KOPT-K1 (cell line): ENCODE results near the gene KSR2.

Experiments
- H3K27ac ChIP-seq: fragments of 200-600 bp; sonication (generic); 2 replicates; pipeline ENCODE4 v1.5.1; 2016; ENCODE audit warnings: antibody characterized with exemption, mild to moderate bottlenecking, low read depth, low read length; ENCODE audit not compliant: poor library complexity, severe bottlenecking
- H3K36me3 ChIP-seq: fragments of 200-600 bp; sonication (generic); 2 replicates; pipeline ENCODE4 v1.5.1; 2017; ENCODE audit warnings: antibody characterized with exemption, mild to moderate bottlenecking, low read length, moderate library complexity; ENCODE audit not compliant: insufficient read depth
- H3K9me3 ChIP-seq: fragments of 200-600 bp; sonication (generic); 2 replicates; pipeline ENCODE4 v1.5.1; 2017; ENCODE audit warnings: antibody characterized with exemption, low read length, mild to moderate bottlenecking; ENCODE audit not compliant: insufficient read depth, poor library complexity, severe bottlenecking

The KSR2 gene

DNA sequence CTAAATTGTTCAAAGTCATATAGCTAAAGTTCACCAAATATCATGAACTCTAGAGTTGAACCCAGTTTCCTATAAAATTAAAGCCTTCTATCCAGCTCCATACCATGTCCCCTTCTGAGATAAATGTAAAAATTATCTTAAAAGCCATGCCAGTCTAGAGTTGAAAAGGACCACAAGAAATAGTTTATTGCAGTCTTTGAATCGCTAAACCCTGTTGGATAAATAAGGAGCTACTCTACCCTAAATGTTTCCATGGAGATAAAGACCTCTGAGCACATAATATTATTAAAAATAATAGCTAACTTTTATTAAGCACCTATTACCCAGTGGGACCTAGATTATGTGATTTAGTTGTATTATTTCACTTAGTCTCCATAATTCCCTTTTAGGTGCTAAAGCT is 379.8 kb downstream of the KSR2 start:
- Histone ChIP-seq H3K9me3 (peaks cover 7% of the 10 kb centered on the region), H3K36me3 (no peaks in the 10 kb centered on the region), H3K27ac (no peak overlapping the region)

DNA sequence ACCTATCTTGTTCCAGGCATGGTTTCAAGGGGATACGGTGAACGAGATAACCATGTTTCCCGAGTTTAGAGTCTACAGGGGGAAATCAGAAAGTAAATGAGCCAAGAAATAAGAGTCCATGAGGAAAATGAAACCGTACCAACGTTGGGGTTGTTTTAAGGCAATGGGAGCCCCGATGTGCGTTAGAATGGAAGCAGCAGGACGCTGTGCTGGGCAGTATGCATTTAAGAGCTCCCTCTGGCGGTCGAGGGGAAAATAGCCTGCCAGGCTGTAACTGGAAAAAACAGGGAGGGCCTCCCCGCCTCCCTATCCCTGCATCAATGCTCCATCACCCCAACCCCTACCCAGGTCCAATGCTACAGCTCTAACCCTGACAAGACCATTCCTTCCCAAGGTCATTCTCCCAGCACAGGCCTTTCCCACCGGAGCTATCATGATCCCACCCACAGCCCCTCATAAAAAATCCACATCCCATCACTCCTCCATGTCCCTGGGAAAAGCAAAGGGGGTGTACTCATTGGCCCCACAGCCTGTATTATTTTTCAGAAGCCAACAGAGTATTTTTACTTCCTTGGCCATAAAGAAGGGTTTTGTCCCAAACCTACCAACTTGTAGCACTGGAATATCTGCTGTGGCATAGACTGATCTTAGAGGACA is 381.0 kb downstream of the KSR2 start:
- Histone ChIP-seq H3K36me3 (no peaks in the 10 kb centered on the region), H3K27ac (no peak overlapping the region), H3K9me3 (peaks cover 7% of the 10 kb centered on the region)

DNA sequence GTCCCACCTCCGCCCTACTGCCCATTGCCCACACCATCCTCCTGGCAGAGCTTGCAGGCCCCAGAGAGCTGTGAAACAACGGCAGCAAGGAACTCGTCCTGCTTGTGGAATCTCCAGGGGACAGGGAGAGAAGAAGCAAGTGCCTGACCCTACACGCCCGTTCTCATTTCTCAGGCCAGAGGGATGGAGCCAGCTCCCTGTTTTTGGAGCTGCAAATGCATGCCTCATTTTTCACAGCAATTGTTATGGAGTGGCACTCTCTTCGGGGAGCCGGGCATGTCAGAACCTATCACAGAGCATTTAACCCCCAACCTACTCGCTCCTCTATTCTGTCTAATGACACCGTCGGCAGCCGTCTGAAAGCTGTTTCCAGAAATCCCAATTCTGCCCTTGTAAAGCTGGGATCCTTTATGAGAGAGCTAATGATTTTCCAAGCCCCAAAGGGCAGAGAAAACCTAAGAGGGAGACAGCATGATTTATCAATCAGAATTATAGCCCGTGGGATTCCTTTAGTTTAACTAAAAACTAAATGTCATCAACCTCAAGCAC is 385.0 kb downstream of the KSR2 start:
- H3K36me3 ChIP-seq: no peaks in the 10 kb centered on the region
- H3K27ac ChIP-seq: no peak overlapping the region
- no peaks in the 10 kb centered on the region for H3K9me3 ChIP-seq

DNA sequence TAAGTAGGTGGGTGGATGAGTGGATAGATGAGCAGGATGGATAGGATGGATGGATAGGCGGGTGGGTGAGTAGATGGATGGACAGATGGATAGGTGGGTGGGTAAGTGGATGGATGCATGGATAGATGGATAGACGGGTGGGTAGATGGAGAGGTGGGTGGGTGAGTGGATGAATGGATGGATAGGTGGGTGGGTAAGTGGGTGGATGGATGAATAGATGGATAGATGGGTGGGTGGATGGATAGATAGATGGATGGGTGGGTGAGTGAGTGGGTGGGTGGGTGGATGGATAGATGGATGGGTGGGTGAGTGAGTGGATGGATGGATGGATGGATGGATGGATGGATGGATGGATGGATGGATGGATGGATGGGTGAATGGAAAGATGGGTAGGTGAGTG is 385.7 kb downstream of the KSR2 start:
- Histone ChIP-seq H3K36me3 (no peaks in the 10 kb centered on the region), H3K27ac (no peak overlapping the region), H3K9me3 (no peaks in the 10 kb centered on the region)

DNA sequence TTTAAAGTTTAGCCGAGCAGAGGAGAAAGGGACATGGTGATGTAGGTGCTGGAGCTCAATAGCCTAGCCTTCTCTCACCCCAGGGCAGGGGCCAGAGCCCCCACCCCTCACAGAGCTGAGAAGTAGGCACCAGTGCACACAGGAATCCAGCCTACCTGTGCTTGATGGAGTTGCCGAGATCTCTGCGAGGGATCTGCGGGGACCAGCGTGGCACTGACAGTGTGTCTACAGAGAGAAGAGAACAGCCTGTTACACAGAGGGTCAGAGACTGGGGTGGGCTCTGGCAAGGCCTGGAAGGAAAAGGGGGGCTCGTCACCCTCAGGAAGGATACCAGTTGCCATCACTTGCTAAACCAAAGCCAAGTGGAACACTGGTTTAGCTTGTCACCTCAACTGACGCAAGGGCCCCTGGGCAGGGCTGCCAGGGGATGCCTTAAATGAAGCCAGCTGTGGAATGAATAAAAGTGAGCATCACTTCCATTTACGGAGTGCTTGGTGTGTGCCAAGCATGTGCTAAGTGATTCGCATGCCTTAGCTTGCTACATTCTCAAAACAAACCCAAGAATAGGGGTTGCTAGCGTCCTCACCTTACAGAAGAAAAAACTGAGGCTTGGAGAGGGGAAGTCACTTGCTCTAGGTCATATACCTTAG is 386.5 kb downstream of the KSR2 start:
- no peak overlapping the region for H3K27ac ChIP-seq
- no peaks in the 10 kb centered on the region for H3K9me3 ChIP-seq
- no peaks in the 10 kb centered on the region for H3K36me3 ChIP-seq

DNA sequence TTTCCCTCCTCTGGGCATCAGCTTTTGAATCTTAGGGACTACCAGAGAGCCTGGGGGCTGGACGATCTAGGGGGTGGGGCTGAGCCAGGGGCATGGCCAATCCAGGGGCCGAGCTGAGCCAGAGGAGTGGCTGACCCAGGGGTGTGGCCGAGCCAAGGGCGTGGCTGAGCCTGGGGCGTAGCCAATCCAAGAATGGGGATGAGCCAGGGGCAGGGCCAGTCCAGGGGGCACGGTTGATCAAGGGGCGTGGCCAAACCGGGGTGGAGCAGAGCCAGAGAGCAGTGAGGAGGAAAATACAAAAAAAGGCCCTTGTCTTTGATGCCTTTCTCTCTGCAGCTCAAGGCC is 388.1 kb downstream of the KSR2 start:
- Histone ChIP-seq H3K36me3 (no peaks in the 10 kb centered on the region), H3K9me3 (no peaks in the 10 kb centered on the region), H3K27ac (no peak overlapping the region)

DNA sequence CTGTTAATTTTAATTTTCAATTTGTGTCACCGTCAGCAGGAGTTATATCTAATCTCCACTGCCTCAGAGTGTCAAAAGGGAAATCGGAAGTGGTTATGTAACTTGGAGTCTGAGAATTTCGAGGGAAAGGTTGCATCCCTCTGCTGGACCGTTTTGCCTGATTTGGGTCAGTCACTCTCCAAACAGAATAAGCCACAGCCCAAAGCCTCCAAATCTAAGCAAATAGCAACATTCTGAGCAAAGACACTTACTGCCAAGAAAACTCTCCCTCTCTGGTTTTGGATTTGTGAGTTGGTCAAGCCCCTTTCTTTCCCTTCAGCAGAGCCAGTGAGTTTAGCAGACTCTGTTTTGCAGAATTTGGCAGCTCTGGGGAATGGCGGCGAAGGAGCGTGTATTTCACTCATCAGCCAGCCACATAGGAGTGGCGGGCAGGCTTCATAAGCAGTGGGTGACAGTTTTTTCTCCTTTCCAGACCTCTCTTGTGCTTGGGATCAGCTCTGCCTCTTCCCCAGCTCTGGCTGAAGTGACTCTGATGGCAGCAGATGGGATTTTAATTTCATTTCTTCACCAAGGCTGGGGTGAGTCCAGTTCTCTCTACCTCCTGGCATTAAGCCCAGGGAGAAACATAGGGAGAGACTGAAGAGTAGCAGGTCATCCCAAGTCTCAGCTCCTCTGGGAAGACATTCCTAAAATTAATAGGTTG is 388.6 kb downstream of the KSR2 start:
- H3K36me3 ChIP-seq: no peaks in the 10 kb centered on the region
- no peak overlapping the region for H3K27ac ChIP-seq
- no peaks in the 10 kb centered on the region for H3K9me3 ChIP-seq

DNA sequence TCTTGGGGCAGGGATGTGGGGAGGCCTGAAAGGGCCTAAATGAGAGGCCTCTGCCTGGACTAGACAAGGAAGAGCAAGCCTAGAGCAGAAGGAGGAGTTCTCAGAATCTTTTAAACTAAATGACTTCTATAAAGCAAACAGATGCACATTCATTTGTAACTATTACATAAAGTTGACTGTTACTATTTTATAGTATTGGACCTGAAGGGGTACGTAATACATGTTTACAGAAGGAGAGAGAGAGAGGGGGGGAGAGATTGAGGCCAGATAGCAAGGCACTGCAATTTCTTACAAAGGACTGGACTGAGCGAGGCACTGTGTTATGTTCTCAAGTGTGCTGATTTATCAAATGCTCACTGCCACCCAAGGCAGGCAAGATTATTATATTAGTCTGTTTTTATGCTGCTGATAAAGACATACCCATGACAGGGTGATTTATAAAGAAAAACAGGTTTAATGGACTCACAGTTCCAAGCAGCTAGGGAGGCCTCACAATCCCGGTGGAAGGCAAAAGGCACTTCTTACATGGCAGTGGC is 391.6 kb downstream of the KSR2 start:
- no peak overlapping the region for H3K27ac ChIP-seq
- H3K9me3 ChIP-seq: no peaks in the 10 kb centered on the region
- no peaks in the 10 kb centered on the region for H3K36me3 ChIP-seq

DNA sequence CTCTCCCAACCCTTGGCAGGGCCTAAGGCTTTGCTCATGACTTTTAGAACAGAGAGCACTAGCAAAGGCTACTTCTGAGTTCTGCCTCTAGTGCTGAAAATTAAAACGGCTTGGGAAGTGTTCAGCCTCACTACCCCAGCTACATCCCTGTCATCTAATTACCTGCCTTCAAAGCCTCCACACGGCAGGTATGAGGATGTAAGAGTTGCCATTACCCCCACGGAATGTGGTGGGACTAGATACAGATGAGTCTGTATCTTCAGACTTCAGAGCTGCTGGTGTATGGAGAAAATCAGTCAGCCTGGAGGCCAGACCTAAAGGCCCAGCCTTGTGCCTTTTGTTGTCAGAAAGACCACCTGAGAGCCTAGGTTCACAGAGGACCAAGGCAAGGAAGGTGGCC is 392.7 kb downstream of the KSR2 start:
- Histone ChIP-seq H3K9me3 (no peaks in the 10 kb centered on the region), H3K27ac (no peak overlapping the region), H3K36me3 (no peaks in the 10 kb centered on the region)

DNA sequence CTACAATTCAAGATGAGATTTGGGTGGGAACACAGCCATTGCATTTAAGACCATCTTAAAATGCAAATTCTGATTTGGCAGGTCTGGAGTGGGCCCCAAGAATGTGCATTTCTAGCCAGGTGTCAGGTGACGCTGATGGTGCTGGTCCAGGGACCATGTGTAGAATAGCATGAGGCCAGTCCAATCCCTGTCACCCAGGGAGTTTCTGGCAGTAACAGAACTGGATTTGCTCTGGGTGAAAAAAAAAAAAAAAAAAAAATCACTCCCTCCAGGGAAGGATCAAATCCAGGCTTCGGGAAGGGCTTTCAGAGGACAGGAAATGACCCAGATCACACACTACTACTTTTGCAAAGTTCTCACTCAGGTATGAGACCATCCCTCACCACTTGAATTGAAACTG is 394.1 kb downstream of the KSR2 start:
- H3K36me3 ChIP-seq: no peaks in the 10 kb centered on the region
- H3K9me3 ChIP-seq: no peaks in the 10 kb centered on the region
- H3K27ac ChIP-seq: no peak overlapping the region

DNA sequence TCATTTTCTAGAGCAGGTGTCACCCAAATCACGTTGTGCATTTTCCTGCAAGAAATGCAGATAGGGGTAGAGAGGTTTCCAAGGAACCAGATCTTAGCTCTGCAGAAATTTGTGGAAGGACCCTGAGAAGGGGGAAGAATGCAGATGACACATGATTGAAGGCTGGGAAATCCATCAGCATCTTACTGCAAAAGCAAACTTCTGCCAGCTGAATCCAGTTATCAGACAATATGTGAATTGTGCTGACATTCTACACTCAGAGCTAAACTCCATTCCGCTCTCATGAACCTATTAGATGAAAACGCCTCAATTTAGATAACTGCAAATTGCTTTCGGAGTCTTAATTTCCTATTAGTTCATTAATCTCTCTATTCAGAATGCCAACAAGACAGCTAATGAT is 396.0 kb downstream of the KSR2 start:
- Histone ChIP-seq H3K9me3 (no peaks in the 10 kb centered on the region), H3K27ac (no peak overlapping the region), H3K36me3 (no peaks in the 10 kb centered on the region)

DNA sequence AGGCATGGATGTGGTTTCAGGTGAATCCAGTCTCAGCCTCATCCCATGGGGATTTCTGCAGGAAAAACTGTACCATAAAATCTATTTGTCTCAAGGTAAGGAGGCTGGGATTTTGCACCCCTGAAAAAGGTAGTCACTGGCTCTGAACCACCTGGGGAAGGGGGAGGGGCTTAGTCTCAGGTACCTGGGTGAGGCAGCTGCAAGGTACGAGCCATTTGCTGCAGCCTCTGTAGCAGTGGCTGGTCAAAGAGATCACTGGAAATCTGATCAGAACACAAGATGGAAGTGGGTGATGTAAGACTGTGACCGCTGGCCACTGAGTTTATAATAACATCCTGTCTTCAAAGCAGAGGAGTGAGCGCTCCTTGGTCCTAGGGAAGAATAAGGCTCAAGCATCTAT is 397.5 kb downstream of the KSR2 start:
- Histone ChIP-seq H3K9me3 (no peaks in the 10 kb centered on the region), H3K27ac (no peak overlapping the region), H3K36me3 (no peaks in the 10 kb centered on the region)

DNA sequence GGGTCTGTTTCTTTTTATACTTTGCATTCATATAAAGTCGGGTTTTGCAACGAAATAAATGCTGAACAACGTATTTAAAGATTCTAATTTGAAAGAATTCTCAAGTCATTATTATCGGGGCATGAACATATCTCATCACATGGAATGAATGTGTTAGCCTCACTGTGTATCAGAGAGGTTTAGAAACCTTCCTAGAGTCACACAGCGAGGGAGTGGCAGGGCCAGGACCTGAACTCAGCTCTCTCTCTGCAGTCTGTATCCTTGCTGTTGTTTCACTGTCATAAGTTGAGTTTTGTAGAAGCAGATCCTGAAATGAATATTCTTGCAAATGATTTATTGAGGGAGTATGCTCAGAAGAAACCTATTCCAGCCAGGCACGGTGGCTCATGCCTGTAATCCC is 398.2 kb downstream of the KSR2 start:
- H3K27ac ChIP-seq: no peak overlapping the region
- H3K9me3 ChIP-seq: no peaks in the 10 kb centered on the region
- no peaks in the 10 kb centered on the region for H3K36me3 ChIP-seq

DNA sequence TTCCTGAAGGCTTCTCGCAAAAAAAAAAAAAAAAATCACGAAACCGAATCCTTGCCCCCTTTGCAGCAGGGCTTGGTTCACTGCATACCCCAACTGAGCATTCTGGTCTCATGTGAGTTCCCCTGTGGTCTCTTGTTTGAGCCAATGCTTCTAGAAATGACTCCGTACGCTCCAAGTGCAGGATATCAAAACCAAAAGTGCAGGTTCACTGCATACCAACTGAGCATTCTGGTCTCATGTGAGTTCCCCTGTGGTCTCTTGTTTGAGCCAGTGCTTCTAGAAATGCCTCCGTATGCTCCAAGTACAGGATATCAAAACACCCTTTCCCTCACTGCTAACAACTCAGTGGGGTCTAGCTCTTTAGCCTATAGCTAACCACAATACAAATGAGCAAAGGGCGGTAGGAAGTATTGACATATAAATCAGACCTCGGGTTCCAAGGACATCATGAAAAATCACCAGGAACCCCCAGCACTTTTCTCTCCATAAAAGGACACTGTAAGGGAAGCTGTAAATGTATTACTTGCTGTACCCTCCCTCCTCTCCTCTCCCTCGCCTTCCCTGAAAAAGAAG is 401.1 kb downstream of the KSR2 start:
- no peaks in the 10 kb centered on the region for H3K36me3 ChIP-seq
- no peak overlapping the region for H3K27ac ChIP-seq
- no peaks in the 10 kb centered on the region for H3K9me3 ChIP-seq

DNA sequence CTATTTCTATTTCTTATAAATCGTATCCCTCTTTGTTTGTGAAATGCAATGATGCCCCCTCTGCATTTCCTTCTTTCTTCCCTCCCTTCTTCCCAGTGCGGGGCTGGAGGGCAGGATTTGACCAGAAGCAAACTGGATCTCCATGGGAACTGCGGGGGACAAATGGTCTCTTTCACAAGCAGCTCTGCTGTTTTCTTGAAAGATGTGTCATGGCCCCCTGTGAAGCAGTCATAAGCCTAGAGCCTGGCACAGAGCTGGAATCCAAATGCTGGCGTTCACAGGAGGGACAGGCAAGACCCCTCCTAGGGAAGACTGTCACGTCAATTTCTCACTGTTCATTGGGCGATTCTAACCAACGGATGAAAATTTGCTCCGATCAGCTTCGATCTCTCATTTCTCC is 403.9 kb downstream of the KSR2 start:
- Histone ChIP-seq H3K9me3 (no peaks in the 10 kb centered on the region), H3K27ac (no peak overlapping the region), H3K36me3 (no peaks in the 10 kb centered on the region)
